EL (cell line): ENCODE measurements around the gene TMEM255B.

Experiments
- DNase-seq: peaks from one replicate; pipeline ENCODE4 v3.0.0-alpha.2; 2016

Gene TMEM255B

DNA sequence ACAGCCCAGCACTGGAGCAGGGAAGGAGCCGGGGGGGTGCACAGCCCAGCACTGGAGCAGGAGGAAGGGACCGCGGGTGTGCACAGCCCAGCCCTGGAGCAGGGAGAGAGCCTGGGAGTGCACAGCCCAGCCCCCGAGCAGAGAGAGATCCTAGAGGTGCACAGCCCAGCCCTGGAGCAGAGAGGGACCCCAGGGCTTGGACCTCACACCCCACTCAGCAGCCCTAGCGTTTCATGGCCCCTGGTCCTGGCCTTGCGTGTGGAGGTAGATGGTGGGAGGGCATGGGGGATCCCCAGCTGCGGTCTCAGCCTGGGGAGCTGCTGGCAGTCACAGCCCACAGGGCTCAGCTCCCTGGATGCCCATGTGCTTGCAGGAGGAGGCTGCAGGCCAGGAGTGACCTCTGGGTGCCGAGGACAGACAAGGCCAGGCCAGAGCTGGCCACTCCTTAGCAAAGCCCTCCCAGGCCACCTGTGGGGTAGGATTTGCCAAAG lies 79.7 kb downstream of the TMEM255B start:
- no peak for DNase-seq

DNA sequence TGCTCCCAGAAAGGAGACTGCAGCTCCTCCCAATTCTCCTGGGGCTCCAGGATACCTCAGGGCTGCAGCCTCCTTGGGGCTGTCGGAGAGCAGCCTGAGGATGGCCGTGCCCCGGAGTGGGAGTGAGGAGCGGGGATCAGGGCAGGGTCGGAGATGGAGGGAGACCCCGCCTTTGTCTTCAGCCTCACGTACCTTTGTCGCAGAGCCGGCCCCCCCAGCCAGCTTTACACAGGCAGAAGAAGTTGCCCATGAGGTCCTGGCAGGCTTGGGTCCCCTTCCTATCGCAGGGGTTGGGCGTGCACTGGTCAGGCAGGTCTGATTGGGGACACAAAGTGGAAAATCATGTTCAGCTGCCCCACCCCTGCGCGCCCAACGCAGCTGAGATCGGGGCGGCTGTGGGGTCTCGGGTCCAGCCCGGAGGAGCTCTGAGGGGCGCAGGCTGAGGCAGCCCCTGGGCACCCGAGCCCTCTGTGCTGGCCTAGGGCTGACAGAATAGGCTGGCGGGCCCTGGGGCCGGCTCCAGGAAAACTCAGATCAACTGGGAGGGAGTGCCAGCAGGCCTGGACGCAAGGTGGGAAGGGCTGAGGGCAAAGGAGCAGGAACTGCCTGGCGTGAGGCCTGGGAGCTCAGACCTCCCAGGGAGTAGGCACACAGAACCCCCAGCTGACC lies 80.6 kb downstream of the TMEM255B start:
- DNase-seq, result no peak

DNA sequence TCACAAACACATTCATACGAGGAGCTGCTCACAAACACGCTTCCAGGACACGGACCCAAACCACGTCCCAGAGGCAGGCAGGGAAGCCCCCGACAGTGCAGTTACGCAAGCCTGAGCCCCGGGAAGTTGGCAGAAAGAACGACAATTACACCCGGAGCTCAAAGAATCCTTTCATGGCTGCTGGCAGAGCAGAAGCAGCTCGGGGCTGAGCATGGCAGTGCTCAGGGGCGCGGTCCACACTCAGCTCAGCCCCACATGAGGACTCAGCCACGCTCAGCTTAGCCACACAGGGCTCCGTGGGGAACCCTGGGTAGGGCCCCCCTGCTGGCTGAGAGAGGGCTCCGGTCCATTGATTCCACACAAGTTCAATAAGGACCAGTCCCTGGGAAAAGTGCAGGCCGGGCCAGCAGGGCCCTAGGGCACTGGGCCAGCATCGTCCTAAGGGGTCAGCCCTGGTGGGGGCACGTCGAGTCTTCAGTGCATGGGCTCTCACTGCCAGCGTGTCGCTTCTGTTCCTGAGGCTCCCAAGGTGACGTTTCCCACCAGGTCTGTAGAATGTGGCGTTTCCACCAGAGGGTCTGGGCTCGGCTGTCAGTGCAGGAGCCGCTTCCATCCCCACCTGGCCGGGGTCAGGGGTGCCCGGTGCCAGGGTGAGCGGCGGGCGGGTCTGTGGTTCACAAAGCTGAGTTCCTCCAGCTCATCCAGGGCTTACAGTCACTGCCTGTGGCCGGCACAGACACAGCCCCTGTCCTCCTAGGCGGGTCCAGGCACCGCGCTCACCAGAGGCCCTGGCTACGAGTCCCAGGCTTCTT lies 81.7 kb downstream of the TMEM255B start:
- no peak for DNase-seq

DNA sequence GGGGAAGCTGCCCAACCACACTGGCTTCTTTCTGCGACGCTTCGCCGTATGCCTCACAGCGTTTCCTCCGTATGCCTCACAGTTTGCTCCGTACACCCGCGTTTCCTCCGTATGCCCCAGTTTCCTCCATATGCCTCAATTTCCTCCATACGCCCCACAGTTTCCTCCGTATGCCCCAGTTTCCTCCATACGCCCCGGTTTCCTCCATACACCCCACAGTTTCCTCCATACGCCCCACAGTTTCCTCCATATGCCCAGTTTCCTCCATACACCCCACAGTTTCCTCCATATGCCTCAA lies 82.3 kb downstream of the TMEM255B start:
- DNase-seq, result no peak

DNA sequence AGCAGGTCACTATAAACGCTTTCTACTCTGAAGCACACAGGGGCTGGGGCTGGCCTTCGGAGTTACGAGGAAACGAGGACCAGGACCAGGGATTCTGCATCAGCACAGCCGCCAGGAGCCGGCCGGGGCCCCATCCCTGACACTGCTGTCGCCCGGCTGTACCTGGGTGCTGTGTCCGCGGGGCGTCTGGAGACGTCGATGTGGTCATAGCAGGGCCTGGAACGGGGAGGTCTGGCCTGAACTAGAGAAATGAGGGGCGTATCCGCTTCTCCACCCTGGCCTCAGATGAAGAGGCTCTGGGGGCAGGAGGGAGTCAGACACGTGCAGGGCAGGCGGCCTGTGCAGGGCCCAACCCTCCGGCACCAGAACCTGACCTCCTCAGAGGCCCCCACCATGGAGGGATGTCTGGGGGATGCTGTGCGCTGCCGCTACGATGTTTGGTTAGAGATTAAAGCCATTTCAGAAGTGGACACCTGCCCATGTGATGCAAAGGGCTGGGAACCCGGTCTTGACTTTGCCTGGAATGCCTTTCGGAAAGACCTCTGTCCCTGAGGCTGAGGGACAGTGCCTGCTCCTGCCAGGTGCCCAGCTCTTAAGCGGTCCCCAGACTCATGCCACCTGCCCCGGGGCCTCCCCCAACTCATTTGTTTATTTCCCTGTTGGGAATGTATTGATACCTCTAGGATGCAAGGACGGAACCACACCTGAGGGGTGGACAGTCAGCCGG lies 83.5 kb downstream of the TMEM255B start:
- no peak for DNase-seq

DNA sequence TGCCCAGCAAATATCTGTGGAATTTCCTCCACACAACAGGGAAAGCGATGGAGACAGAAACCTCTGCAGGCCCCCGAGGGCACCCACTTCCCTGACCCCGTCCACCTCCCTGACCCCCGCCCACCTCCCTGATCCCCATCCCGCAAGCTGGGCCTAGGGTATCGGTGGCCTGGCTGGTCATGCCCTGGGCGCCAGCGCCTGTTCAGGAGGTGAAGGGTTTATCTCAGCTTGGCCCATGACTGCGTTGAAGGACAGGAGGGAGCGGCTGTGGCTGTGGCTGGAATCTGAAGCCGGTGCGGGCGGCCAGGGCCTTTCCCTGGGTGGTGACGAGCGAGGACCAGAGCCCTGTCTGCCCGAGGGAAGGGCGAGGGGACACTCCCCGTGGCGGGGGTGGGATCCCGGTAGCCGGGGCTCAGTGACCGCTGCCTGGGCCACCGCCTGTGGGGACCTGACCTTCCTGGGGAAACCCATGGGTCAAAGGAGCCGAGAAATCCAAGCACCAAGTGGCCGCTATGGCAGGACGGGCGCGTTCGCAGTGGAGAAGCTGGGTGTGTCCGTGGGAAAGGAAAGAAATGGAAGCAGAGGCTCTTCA lies 84.1 kb downstream of the TMEM255B start:
- DNase-seq, result no peak

DNA sequence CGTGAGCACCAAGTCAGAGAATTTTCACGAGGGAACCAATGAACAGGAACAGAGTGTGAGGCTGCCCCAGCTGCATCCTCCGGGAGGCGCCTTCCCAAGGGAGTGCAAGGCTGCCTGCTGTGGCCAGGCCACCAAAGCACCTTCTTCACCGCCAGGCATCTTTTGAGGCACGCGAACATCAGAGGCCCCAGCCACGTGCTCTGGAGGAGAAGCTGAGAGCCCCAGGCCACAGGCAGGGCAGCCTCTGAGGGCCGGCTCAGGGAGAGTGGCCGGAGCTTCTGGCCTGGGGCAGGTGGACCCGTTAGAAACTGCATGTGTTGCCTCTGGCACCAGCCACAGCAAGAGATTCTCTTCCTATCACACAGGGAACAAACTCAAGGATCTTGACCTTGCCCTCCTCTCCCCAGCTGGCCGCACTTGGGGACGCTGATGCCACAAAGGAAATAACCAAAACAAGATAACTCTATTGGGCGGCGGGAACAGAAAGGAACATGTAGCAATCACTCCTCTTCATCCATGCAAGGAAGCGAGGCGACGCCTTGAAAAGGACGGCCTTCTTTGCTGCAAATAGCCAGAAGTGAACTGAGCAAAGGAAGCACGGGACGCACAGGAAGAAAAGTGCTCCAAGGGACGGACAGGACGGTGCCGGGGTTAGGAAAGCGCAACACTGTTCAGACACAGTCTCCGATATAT lies 85.0 kb downstream of the TMEM255B start:
- DNase-seq, result no peak

DNA sequence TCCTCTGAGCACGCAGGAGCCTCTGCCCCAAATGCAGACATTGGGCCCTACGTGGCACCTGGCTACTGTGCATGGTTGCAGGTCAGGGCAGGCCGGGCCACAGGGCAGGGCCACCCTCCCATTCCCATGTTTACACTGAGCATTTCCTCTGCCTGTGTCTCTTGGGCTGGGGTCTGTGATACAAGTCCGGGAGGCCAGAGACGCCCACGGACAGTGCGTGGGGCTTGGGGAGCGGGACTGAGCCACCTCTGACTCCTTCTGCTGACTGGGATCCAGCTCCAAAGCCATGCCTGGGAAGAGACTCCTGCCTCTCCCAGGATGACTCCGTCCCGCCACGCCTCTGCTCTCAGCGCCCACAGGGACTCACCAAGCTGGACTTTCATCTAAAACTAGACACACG lies 86.0 kb downstream of the TMEM255B start:
- no peak for DNase-seq

DNA sequence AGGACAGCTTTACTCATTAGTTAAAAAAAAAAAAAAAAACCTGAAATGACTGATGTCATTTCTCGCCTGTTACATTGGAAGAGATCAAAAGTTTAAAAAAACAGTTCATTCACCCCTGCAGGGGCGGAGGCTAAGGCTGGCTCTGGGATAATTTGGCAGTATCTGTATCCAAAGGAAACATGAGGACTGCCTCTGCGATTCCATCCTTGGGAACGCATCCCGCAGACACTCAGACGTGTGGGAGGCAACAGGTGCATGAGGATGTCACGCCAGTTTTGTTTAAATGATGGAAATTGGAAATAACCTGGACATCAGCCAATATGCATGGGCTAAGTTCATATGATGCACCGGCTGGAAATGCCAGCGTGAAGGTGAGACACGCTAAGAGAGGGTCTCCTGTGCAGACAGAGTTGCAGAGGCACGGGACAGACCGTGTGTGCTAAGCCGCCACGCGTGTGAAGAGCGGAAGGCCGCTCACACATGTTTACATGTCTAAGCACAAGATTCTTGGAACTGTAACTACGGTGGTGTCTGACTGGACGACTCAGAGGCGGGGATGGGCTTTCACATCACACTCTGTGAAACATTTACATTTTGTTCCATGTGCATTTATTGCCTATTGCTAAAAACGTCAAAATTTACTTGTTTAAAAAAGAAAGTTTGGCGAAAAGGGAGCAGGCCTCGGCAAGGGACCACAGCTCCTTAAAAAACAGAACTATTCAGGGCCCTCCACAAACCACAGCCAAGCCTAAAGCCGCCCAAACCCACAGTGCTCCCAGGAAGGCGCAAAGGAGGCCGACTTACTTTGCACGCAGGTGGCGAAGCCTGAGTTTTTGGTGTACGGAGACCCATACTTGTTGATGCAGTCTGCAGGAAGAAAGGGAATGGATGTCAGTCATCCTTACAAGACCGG lies 87.0 kb downstream of the TMEM255B start:
- DNase-seq, result no peak

DNA sequence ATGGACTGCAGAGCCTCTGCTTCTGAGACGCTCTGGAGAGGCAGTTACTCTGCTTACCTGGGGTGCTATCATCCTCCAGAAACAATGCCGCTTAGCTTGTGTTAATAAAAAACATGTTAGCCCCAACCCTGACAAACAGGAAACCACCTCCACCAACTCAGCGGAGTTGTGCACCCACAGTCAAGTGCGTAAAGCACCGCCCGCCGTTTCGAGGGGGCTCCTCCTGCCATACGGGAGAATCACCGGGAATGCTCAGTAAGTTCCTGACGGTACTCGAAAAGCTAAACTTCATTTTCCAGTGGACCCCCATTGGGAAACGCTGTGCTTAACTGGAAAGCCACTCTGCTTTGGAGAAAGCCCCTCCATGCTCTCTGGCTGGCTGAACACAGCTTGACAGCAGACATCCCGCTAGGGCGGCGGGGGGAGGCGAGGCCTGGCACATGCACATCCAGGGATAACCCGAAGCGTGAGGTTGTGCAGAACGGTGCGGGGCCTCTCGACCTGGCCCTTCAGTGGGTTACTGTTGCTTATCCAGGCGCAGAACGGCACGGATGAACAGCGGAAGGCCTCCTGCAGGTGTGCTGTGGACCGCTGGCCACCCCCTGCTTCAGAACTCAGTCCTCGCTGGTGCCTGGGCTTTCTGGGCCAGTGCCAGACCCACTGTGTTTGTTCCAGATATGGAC lies 87.8 kb downstream of the TMEM255B start:
- DNase-seq, result no peak

DNA sequence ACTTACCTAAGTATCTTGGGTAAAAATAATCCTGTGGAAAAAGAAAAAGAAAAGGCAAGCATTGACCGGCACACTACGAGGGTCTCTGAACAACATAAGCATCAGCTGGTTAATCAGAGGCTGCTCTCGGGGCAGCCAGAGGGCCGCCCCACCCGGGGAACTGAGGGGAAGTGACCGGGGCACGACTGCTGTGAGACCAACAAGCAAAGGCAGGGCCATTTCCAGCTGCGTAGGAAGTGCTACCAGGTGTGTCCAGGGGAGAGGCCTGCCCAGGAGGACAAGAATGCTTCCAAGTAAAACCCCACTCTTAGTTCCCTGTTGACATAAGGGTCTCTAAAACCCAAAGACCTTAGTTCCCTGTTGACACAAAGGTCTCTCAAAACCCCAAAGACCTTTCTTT lies 89.0 kb downstream of the TMEM255B start:
- DNase-seq, result no peak

DNA sequence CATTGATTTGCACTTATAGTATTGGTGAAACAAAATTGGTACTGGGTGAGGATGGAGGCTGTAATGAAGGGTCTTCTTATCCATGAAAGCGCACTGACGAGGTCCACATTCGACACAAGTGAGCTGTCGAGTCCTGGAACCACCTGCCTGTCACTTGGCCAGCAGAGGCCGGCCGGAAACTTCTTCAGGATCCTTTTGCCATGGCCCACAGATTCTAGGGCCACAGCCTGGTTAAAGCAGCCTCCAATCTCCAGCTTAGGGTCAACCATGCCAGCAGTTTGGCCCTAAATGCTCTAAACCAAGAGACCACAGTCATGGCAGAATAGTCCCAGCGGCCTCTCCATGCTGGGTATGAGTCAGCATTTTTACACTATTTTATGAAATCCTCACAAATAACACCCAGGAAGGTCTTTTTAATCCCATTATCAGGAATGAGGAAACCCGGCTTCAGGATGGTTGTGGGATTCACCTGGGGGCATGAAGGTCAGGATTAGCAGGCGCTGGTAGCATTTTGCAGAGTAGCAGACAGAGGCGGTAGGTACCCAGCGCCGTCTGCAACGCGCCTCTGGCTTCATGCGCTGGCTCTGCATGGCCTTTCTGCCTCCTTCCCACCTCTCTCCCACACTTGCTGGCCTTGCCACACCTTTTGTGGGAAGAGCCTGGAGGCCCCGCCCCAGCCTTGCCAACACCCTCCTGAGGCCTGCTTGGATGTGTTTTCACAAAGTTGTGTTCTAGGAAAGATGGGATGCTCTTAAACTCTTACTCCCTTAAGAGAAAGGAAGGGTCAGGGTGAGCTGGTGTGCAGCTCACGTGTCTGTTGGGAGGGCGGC lies 89.6 kb downstream of the TMEM255B start:
- DNase-seq, result no peak

DNA sequence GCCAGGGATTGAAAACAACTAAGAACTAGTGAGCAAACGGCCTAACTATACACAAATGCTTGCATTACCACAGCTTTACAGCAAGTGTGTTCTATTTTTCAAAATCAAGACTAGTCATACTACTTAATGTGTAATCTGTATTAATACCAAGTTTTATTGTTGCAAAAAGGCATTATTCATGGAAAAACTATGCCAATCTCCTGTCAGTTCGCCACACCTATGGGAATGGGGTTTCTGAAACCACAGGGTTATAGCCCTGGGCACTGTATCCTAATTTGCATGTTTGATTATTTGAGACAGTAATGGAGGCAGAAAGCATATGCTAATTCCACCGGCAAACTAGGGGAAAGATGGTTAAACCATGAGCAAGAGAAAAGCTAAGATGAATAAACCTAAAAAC lies 90.5 kb downstream of the TMEM255B start:
- DNase-seq, result peak; percentile 63

DNA sequence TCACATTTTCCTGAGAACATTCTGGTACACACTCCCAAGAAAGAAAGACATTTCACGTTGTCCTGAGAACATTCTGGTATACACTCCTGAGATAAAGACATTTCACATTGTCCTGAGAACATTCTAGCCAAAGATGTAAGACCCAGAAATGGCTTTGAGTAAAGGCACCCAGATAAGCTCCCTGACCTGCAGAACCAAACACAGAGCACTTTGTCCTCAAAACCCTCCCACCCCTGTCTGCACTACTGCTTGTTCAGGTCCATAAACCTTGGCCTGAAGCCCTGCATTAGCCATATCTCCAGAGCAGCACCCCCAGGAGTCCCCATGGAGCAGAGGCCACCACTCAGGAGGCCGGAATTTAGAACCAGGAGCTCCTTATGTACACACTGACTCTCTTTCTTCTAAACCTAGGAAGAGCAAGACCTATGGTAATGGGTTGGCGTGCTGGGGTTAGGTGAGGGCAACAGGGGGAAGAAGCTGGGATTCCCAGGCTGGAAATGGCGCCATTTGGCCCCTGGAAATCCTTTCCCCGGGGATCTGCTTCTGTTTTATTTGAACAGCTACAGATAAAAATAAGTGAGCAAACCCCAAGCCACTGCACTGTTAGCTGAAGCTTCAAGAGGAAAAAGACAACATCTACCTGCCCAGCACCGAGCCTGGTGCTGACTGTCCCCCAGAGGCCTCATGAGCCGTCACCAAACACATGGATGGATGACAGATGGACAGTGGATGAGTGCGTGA lies 91.1 kb downstream of the TMEM255B start:
- no peak for DNase-seq

DNA sequence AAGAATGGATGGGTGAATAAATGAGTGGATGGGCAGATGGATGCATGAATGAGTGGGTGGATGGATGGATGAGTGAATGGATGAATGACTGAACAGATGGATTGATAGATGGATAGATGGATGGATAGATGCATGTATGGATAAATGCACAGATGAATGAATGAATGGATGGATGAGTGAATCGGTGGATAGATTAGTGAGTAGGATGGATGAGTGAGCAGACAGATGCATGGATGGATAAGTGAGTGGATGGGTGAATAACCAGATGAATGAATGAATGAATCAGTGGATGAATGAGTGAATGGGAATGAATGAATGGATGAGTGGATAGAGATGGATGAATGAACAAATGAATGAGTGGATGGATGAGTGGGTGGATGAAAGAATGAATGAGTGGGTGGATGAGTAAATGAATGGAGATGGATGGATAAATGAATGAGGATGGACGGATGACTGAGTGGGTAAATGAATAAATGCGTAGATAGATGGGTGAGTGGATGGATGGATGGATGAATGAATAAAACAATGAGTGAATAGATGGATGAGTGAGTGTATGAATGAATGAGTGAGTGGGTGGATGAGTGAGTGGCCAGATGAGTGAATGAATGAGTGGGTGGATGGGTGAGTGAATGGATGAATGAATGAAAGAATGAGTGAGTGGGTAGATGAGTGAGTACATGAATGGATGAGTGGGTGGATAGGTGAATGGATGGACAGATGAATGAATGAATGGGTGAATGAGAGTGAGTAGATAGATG lies 91.9 kb downstream of the TMEM255B start:
- DNase-seq, result no peak

DNA sequence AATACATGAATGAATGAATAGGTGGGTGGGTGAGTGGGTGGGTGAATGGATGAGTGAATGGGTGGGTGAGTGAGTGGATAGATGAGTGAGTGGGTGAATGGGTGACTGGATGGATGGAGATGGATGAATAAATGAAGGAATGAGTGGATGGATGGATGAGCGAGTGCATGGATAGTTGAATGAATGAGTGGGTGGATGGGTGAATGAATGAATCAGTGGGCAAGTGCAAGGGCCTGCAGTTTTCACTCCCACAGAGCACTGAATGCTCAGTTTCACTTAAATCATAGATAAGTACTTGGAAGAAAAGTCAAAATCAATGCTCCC lies 92.4 kb downstream of the TMEM255B start:
- no peak for DNase-seq

DNA sequence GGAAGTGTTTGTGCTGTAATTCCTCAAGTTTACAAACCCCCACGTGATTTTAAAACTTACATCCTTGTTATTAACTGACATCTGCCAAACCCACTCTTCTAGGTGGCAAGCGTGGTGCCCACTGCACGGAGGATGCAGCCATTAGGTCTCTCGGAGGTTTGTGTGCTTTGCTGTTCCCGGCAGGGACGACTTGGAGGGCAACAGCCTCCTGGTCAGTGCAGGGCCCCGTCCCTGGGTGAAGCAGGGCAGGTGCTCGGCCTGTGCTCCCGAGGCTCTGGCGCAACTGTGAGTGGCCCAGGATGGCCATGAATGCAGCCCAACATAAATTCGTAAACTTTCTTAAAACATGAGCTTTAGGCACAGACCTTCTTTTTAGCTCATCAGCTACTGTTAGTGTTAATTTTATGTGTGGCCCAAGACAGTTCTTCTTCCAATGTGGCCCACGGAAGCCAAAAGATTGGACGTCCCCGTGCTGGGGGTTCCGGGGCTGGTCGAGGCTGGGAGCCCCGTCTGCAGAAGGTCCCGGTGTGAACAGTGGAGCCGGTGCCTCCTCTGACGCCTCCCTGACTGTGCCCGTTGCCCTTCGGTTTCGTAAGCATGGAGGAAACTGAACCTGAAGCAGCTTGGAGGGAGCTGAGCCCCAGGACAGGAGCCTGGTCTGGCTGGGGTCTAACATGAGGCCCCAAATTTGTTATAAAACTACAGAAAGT lies 93.0 kb downstream of the TMEM255B start:
- DNase-seq, result no peak
